ENCODE measurements around the gene GYS1. TPM values are rescaled to one million over a fixed set of nuclear protein-coding genes. Genes with fewer than 3 reads are reported as not detected.

The GYS1 gene
- total and polyA plus RNA-seq, 8 donors, result 7.3 to 18.2 (median 13.6) TPM

DNA sequence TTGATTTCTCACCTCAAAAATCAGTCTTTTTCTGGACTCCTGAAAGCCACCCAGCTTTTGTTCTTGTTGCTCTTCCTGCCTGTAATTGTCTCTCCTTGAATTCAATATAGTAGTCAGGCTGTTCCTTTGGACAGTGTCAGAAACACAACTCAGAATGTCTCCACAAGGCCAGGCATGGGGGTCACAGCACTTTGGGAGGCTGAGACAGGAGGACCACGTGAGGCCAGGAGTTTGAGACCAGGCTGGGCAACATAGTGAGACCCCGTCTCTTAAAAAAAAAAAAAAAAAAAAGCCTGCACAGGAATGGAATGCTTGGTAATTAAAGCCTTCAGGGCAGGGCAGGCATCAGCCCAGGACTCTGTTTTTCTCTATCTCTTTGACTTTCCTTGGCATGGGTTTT, 47.3 kb downstream of the GYS1 start:
- no peaks in the 10 kb centered on the region for H3K27me3 ChIP-seq
- TF ChIP-seq, protein P1, sequence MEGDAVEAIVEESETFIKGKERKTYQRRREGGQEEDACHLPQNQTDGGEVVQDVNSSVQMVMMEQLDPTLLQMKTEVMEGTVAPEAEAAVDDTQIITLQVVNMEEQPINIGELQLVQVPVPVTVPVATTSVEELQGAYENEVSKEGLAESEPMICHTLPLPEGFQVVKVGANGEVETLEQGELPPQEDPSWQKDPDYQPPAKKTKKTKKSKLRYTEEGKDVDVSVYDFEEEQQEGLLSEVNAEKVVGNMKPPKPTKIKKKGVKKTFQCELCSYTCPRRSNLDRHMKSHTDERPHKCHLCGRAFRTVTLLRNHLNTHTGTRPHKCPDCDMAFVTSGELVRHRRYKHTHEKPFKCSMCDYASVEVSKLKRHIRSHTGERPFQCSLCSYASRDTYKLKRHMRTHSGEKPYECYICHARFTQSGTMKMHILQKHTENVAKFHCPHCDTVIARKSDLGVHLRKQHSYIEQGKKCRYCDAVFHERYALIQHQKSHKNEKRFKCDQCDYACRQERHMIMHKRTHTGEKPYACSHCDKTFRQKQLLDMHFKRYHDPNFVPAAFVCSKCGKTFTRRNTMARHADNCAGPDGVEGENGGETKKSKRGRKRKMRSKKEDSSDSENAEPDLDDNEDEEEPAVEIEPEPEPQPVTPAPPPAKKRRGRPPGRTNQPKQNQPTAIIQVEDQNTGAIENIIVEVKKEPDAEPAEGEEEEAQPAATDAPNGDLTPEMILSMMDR (IDR thresholded peaks at IDR 0.05), result no peak
- H3K36me3 ChIP-seq, result no peaks in the 10 kb centered on the region
- H3K4me3 ChIP-seq, result no peak overlapping the region
- H3K27ac ChIP-seq, result no peak overlapping the region
- no peaks in the 10 kb centered on the region for H3K9me3 ChIP-seq
- H3K4me1 ChIP-seq, result no peaks in the 10 kb centered on the region
- no peak for ATAC-seq
- intact Hi-C loops (cut with DNase I), result no loop called here
- no peak for DNase-seq
- 77 to 80% methylated on average over 2 of the region's 2 CpGs for WGBS, 2 donors
- FAIRE-seq, result no peak

DNA sequence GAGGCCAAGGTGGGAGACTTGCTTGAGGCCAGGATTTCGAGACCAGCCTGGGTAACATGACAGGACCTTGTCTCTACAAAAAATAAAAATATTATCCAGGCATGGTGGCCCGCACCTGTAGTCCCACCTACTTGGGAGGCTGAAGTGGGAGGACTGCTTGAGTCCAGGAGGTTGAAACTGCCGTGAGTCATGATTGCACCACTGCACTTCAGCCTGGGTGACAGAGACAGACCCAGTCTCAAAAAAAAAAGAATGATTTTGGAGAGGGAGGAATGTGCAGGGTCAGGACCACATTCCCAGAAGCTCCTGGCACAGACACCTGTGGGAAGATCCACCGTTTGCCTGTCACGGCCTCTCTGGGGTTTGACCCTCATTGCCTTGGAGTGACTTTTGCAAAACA, 47.7 kb downstream of the GYS1 start:
- no peak for FAIRE-seq
- no peak for ATAC-seq
- H3K4me1 ChIP-seq, result no peaks in the 10 kb centered on the region
- H3K36me3 ChIP-seq, result no peaks in the 10 kb centered on the region
- H3K27ac ChIP-seq, result no peak overlapping the region
- 84 to 94% methylated on average over 5 of the region's 5 CpGs for WGBS, 2 donors
- TF ChIP-seq, protein P1 (IDR thresholded peaks at IDR 0.05), result no peak
- no peak for DNase-seq
- intact Hi-C loops (cut with DNase I), result no loop called here
- no peak overlapping the region for H3K4me3 ChIP-seq
- no peaks in the 10 kb centered on the region for H3K27me3 ChIP-seq
- H3K9me3 ChIP-seq, result no peaks in the 10 kb centered on the region

DNA sequence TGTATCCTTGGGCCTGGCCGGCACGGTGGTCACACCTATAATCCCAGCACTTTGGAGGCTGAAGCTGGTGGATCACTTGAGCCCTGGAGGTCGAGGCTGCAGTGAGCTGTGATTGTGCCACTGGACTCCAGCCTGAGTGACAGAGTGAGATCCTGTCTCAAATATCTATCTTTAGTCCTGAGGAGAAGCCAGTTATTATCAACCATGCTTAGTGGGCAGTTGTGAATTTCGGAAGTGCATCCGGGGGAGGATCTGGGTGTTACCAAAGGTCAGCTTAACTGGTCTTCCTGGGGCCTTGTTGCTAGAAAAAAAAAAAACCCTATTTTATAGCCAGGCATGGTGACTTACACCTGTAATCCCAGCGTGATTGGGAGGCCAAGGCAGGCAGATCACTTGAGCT, 50.0 kb downstream of the GYS1 start:
- Histone ChIP-seq H3K27ac (no peak overlapping the region), H3K36me3 (no peaks in the 10 kb centered on the region), H3K9me3 (no peaks in the 10 kb centered on the region), H3K4me1 (no peaks in the 10 kb centered on the region), H3K4me3 (no peak overlapping the region), H3K27me3 (no peaks in the 10 kb centered on the region)
- intact Hi-C loops (cut with DNase I), result no loop called here
- ATAC-seq (no peak), DNase-seq (no peak), FAIRE-seq (no peak)
- TF ChIP-seq, protein P1 (IDR thresholded peaks at IDR 0.05), result no peak
- WGBS, 2 donors, result 78 to 86% methylated on average over 6 of the region's 6 CpGs

DNA sequence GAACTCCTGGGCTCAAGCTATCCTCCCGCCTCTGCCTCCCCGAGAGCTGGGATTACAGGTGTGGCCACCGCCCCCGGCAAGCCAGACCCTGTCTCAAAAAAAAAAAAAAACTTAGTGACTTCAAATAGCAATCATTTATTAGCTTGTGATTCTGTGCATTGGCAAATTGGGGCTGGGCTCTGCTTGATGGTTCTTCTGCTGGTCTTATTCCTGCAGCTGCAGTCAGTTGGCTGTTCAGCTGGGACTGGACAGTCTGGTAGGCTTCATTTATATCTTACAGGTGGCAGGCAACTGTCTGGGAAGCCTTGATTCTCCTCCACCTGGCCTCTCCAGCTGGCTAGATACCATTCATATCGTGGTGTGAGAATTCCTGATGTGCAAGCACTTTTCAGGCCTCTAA, 52.2 kb downstream of the GYS1 start:
- FAIRE-seq (no peak), ATAC-seq (no peak), DNase-seq (no peak)
- intact Hi-C loops (cut with DNase I), result no loop called here
- Histone ChIP-seq H3K9me3 (no peaks in the 10 kb centered on the region), H3K4me3 (no peak overlapping the region), H3K4me1 (no peaks in the 10 kb centered on the region), H3K27ac (no peak overlapping the region), H3K36me3 (no peaks in the 10 kb centered on the region), H3K27me3 (no peaks in the 10 kb centered on the region)
- 94 to 95% methylated on average over 5 of the region's 5 CpGs for WGBS, 2 donors
- TF ChIP-seq, protein P1 (IDR thresholded peaks at IDR 0.05), result no peak

DNA sequence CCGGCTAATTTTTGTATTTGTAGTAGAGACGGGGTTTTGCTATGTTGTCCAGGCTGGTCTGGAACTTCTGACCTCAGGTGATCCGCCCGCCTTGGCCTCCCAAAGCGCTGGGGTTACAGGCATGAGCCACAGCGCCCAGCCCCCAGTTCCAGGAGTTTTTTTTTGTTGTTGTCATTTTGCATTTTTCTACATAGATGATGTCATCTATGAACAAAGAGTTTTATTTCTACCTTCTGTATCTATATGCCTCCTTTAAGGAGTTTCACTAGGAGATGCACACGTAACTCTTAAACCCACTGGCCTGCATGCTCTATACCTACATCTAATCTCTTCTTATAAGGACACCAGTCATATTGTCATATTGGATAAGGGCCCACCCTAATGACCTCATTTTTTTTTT, 54.9 kb downstream of the GYS1 start:
- Histone ChIP-seq H3K9me3 (no peaks in the 10 kb centered on the region), H3K4me1 (no peaks in the 10 kb centered on the region), H3K27ac (no peak overlapping the region), H3K4me3 (no peak overlapping the region), H3K36me3 (no peaks in the 10 kb centered on the region), H3K27me3 (no peaks in the 10 kb centered on the region)
- WGBS, 2 donors, result 71 to 93% methylated on average over 7 of the region's 7 CpGs
- ATAC-seq (no peak), DNase-seq (no peak), FAIRE-seq (no peak)
- TF ChIP-seq, protein P1 (IDR thresholded peaks at IDR 0.05), result no peak
- intact Hi-C loops (cut with DNase I), result no loop called here
